HG03097 (cell line): Measurements from ENCODE around the gene SMIM21.

ENCODE experiments used
- ATAC-seq: cut with Tn5 transposase; IDR thresholded peaks from one replicate; pipeline ENCODE4 v1.9.1; 2021; ENCODE audit not compliant: unreplicated experiment, low FRiP score

Gene SMIM21

GRCh38 chr18:75427603-75428002 lies at the start of gene SMIM21:
Gene SMIM21, minus strand, starts transcription at chr18:75427703. Its CDS starts 140 bp downstream, at chr18:75427563.
- no peak for ATAC-seq

- ATAC-seq: no peak
Measured at GRCh38 chr18:75475228-75475627, 47.7 kb upstream of the SMIM21 start.

GRCh38 chr18:75474332-75474731 lies 46.8 kb upstream of the SMIM21 start:
- ATAC-seq: no peak

GRCh38 chr18:75473316-75473715 lies 45.8 kb upstream of the SMIM21 start:
- ATAC-seq: no peak

GRCh38 chr18:75472906-75473305 lies 45.4 kb upstream of the SMIM21 start:
- no peak for ATAC-seq

- ATAC-seq: no peak
Measured at GRCh38 chr18:75472396-75472795, 44.9 kb upstream of the SMIM21 start.

GRCh38 chr18:75471850-75472249 lies 44.3 kb upstream of the SMIM21 start:
- ATAC-seq: no peak

GRCh38 chr18:75467851-75468250 lies 40.3 kb upstream of the SMIM21 start:
- ATAC-seq: no peak

- no peak for ATAC-seq
Measured at GRCh38 chr18:75467281-75467795, 39.8 kb upstream of the SMIM21 start.

GRCh38 chr18:75464356-75464755 lies 36.9 kb upstream of the SMIM21 start:
- no peak for ATAC-seq

GRCh38 chr18:75462178-75462832 lies 34.8 kb upstream of the SMIM21 start:
- no peak for ATAC-seq

- no peak for ATAC-seq
Measured at GRCh38 chr18:75456199-75456631, 28.7 kb upstream of the SMIM21 start.

- no peak for ATAC-seq
Measured at GRCh38 chr18:75455249-75456198, 28.0 kb upstream of the SMIM21 start.

GRCh38 chr18:75454022-75454795 lies 26.7 kb upstream of the SMIM21 start:
- ATAC-seq: no peak

GRCh38 chr18:75450906-75451305 lies 23.4 kb upstream of the SMIM21 start:
- no peak for ATAC-seq

GRCh38 chr18:75441896-75442295 lies 14.4 kb upstream of the SMIM21 start:
- ATAC-seq: no peak

- no peak for ATAC-seq
Measured at GRCh38 chr18:75439348-75439747, 11.8 kb upstream of the SMIM21 start.

- ATAC-seq: no peak
Measured at GRCh38 chr18:75438891-75439290, 11.4 kb upstream of the SMIM21 start.

GRCh38 chr18:75437979-75438378 lies 10.5 kb upstream of the SMIM21 start:
- ATAC-seq: no peak

GRCh38 chr18:75433098-75433497 lies 5.6 kb upstream of the SMIM21 start:
- ATAC-seq: no peak

GRCh38 chr18:75429975-75430374 lies 2.5 kb upstream of the SMIM21 start:
- no peak for ATAC-seq
